ENCODE data around the gene GBX1.

Gene GBX1

DNA sequence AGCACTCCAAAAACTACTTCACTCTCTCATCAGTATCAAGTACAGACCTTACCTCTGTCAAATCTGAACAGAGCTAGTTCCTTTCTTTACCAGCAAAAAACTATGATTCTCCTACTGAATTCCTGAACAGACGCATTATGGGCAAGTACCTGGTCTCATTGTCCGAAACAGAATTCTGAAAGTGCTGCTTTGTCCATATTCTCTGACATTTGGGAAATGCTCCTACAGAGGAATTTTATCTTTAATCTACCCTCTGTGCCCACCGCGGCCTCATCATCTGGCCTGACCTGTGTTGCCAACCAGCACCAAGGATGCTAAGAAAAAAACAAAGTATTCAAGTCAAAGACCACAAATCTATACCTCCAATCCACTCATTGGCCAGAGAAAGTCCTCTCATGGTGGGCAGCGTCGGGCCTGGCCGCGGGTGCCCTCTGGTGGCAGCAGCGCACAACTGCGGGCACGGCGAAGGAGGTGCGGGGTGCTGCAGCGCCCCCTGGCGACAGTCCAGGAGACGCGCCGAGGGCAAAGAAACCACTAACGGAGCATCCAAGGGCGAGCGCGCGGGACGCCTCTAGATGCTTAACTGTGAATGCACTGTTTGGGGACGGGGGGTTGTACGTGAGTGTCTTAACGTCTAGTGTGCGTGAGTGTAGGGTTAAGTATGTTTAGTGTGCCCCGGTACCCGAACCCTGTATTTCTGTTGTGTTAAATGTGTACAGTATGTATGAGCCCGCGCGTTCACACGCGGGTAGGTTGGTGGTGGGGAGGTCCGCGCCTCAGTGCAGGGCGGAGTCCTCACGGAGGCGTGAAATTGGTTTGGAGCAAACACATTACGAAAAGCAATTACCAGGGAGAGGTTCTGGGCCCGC is 5.0 kb upstream of the GBX1 start:
- peak overlapping the region; percentile 57; the same call in 1 of the 2 replicates for H2AFZ ChIP-seq (ENCODE audit: low read length)
- H3K9ac ChIP-seq (ENCODE audit: low read depth, low read length, poor library complexity, severe bottlenecking), result no peak overlapping the region
- TF ChIP-seq EZH2phosphoT487 (IDR thresholded peaks at IDR 0.05; ENCODE audit: borderline replicate concordance), result no peak
- TF ChIP-seq, protein P1, sequence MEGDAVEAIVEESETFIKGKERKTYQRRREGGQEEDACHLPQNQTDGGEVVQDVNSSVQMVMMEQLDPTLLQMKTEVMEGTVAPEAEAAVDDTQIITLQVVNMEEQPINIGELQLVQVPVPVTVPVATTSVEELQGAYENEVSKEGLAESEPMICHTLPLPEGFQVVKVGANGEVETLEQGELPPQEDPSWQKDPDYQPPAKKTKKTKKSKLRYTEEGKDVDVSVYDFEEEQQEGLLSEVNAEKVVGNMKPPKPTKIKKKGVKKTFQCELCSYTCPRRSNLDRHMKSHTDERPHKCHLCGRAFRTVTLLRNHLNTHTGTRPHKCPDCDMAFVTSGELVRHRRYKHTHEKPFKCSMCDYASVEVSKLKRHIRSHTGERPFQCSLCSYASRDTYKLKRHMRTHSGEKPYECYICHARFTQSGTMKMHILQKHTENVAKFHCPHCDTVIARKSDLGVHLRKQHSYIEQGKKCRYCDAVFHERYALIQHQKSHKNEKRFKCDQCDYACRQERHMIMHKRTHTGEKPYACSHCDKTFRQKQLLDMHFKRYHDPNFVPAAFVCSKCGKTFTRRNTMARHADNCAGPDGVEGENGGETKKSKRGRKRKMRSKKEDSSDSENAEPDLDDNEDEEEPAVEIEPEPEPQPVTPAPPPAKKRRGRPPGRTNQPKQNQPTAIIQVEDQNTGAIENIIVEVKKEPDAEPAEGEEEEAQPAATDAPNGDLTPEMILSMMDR (conservative IDR thresholded peaks at IDR 0.05; ENCODE audit: low read length), result peak; percentile 100
- H3K9me2 ChIP-seq (replicated peaks; ENCODE audit: low read depth, low read length), result no peaks in the 10 kb centered on the region
- no peaks in the 10 kb centered on the region for H3F3A ChIP-seq (ENCODE audit: low read depth)
- H3K79me2 ChIP-seq (ENCODE audit: insufficient read depth, low read length), result no peaks in the 10 kb centered on the region
- H4K20me1 ChIP-seq (ENCODE audit: insufficient read depth, low read length, poor library complexity, severe bottlenecking), result no peaks in the 10 kb centered on the region
- H3K27me3 ChIP-seq (ENCODE audit: insufficient read depth, low read length, poor library complexity, severe bottlenecking), result no peaks in the 10 kb centered on the region
- no peak overlapping the region for H3K4me2 ChIP-seq (ENCODE audit: low read depth, low read length, poor library complexity, severe bottlenecking)
- H3K9me3 ChIP-seq (ENCODE audit: insufficient read depth, low read depth, low read length), result no peaks in the 10 kb centered on the region
- H3K4me1 ChIP-seq (ENCODE audit: insufficient read depth, low read length, poor library complexity, severe bottlenecking), result no peaks in the 10 kb centered on the region
- H3K36me3 ChIP-seq (ENCODE audit: insufficient read depth, low read length), result no peaks in the 10 kb centered on the region
- H3K4me3 ChIP-seq (ENCODE audit: low read length, poor library complexity, severe bottlenecking), result no peak overlapping the region

DNA sequence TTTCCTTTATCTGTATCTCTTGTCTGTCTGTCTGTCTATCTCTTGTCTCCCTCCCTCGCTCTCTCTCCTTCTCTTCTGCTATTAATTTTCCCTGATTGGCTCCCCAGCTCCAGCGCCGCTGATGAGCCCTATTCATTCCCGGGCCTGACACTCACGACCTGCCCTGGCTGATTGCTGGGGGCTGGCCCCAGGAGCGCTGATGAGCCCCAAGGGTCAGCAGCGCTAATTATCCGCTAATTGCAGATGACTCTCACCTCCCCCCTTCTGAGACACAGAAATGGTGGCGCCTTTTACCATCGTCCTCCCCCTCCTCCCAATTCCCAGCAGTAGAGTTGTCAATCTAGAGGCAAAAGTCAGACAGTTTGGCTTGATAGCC is 1.3 kb upstream of the GBX1 start:
- Histone ChIP-seq H3K79me2 (ENCODE audit: insufficient read depth, low read length) (no peaks in the 10 kb centered on the region), H3K36me3 (ENCODE audit: insufficient read depth, low read length) (no peaks in the 10 kb centered on the region), H4K20me1 (ENCODE audit: insufficient read depth, low read length, poor library complexity, severe bottlenecking) (no peaks in the 10 kb centered on the region), H3K4me2 (ENCODE audit: low read depth, low read length, poor library complexity, severe bottlenecking) (no peak overlapping the region), H3K9ac (ENCODE audit: low read depth, low read length, poor library complexity, severe bottlenecking) (no peak overlapping the region), H3K27me3 (ENCODE audit: insufficient read depth, low read length, poor library complexity, severe bottlenecking) (no peaks in the 10 kb centered on the region), H3K9me2 (replicated peaks; ENCODE audit: low read depth, low read length) (no peaks in the 10 kb centered on the region), H3K9me3 (ENCODE audit: insufficient read depth, low read depth, low read length) (no peaks in the 10 kb centered on the region), H3K4me1 (ENCODE audit: insufficient read depth, low read length, poor library complexity, severe bottlenecking) (no peaks in the 10 kb centered on the region), H3F3A (ENCODE audit: low read depth) (no peaks in the 10 kb centered on the region), H2AFZ (ENCODE audit: low read length) (no peak overlapping the region), H3K4me3 (ENCODE audit: low read length, poor library complexity, severe bottlenecking) (no peak overlapping the region)
- no peak for TF ChIP-seq EZH2phosphoT487 (IDR thresholded peaks at IDR 0.05; ENCODE audit: borderline replicate concordance)
- TF ChIP-seq, protein P1 (conservative IDR thresholded peaks at IDR 0.05; ENCODE audit: low read length), result no peak

DNA sequence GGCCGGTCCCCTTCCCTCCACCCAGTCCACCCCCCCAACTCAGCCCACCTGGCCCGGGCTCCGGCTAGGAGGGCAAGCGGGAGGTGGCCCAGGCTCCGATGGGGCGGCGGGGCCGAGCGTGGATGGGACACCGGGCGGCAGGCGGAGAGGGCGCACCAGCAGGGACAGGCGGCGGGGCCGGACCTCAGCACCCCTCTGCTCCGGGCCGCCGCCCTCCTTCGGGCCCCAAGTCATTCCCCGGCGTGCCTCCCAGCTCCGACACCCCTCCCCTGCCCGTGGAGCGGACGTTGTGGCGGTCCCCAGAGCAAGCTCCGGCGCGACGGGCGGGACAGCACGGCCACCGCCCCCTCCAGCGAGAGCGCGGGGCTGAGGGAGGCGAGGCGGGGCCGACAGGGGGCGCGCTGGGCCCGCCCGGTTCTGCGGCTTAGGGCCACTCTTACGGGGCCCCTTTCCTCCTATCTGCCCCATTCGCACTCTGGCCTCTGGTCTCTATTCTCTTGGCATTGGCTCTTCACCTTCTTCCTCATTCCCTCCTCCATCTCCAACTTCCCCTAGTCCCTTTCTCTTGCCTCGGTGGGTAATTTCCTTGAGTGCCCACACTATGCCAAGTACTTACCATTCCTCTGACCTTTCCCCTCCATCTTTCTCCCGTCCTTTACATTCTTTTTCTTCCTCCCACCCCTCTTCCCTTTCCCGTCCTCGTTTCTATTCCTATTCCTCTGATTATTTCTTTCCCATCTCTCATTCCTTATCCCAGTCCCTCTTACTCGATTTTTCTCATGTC is 701 bp upstream of the GBX1 start:
- Histone ChIP-seq H3K36me3 (ENCODE audit: insufficient read depth, low read length) (no peaks in the 10 kb centered on the region), H2AFZ (ENCODE audit: low read length) (no peak overlapping the region), H3K9ac (ENCODE audit: low read depth, low read length, poor library complexity, severe bottlenecking) (no peak overlapping the region), H3K79me2 (ENCODE audit: insufficient read depth, low read length) (no peaks in the 10 kb centered on the region), H4K20me1 (ENCODE audit: insufficient read depth, low read length, poor library complexity, severe bottlenecking) (no peaks in the 10 kb centered on the region), H3F3A (ENCODE audit: low read depth) (no peaks in the 10 kb centered on the region), H3K4me3 (ENCODE audit: low read length, poor library complexity, severe bottlenecking) (no peak overlapping the region), H3K27me3 (ENCODE audit: insufficient read depth, low read length, poor library complexity, severe bottlenecking) (no peaks in the 10 kb centered on the region), H3K9me2 (replicated peaks; ENCODE audit: low read depth, low read length) (no peaks in the 10 kb centered on the region), H3K4me1 (ENCODE audit: insufficient read depth, low read length, poor library complexity, severe bottlenecking) (no peaks in the 10 kb centered on the region), H3K4me2 (ENCODE audit: low read depth, low read length, poor library complexity, severe bottlenecking) (no peak overlapping the region), H3K9me3 (ENCODE audit: insufficient read depth, low read depth, low read length) (no peaks in the 10 kb centered on the region)
- TF ChIP-seq EZH2phosphoT487 (IDR thresholded peaks at IDR 0.05; ENCODE audit: borderline replicate concordance), result no peak
- TF ChIP-seq, protein P1 (conservative IDR thresholded peaks at IDR 0.05; ENCODE audit: low read length), result no peak

All from Loucy (cell line).